ENCODE measurements around the gene C19orf67. TPM values are rescaled to one million over a fixed set of nuclear protein-coding genes. Genes with fewer than 3 reads are reported as not detected.
A peak's percentile ranks its signal among the peaks of the same experiment; 100 is the strongest.

The C19orf67 gene
- total RNA-seq = not detected

DNA sequence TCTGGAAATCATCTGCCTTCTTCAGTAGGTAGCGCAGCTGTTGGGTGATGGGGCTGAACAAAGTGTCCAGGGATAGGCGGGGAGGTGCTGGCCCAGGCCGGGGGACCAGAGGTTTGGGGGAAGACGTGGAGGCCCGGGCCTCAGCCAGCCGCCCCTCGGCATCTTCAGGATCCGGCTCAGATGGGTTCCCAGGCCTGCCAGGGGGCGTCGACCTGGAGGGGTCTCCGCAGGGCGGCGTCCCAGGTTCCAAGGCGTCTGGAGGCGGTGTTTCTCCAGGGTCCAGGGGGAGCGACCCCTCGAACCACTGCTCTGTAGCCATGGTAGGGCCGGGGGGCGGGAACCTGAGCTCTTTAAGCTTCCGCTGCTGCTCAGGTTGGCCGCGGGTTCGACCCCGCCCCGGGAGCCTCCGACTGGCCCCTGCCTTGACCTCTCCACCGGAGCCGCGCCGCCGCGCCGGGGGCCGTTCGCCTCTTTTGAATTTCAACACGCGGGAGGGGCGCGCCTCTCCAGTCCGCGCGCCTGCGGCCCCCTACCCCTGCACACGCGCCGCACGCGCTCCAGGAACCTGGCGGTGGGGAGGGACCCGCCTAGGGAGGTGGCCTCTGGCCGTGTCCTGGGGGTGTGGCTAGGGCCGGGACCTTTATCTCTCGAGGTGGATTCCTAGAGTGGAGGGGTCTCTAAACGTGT is at the start of gene C19orf67:
Gene C19orf67 (minus strand): TSS at position 475 of the 687 bp plus-strand sequence. CDS start 156 bp downstream, at position 319.
- DNase-seq = no peak

DNA sequence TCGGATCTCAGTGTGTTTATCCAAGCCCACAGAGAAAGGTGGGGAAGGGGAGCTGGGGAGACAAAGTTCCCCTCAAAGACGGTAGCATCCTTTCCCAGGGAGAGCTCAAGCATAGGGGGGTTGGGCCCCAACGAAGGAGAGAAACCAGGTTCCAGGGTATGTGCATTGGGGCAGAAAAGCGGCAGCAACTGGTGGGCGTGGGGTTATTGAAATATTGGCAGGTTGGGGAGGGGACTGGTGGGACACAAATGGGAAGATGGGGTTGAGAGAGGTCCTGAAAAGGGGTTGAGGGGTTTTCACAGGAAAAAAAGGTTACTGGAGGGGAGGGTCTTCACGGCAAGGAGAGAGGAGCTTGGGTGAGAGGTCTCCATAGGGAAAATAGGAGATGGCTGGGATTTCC is 49.8 kb upstream of the C19orf67 start:
- DNase-seq = no peak

DNA sequence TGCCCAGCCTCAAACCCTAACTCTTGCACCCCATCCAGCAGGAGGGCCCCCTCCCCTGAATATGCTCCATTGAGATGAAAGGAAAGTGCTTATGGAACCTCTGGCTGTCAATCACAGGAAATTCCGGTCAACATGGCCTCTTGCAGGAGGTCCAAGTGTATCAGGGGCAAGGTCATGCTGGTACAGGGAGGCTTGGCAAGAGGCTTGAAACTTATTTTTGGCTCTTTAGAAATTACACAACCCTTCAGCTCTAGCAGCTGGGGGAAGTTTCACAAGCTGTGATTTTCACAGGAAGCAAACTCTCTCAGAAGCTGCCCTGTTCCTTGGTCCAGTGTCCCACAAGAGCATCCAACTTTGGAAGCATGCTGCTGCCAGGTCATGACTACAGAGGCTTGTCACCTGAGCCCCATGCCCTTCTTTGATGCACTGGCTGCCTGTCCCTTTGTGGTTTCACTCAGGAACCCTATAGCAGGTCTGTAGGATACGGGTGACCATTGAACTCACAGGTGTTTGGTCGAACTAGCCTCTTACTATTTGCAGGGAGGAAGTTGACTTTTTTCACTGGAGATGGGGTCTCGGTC is 42.4 kb upstream of the C19orf67 start:
- DNase-seq = no peak

DNA sequence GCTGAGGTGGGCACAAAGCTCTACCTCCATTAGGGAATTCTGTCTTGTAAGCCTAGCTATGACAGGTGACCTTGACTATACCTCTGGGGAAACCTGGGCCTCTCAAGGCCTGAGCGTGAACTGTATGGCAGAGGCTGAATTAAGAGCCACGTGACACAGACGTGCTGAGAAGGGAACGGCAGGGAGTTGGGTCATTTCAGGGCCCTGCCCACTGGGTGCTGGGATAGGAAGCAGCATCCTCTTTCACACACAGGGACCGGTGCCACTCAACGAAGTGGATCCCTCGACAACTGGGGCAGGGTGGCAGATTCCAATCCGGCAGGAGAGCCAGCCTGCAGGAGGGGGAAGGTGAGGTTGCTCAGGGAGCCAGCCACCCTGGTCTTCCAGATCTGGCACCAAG is 41.6 kb upstream of the C19orf67 start:
- no peak for DNase-seq

DNA sequence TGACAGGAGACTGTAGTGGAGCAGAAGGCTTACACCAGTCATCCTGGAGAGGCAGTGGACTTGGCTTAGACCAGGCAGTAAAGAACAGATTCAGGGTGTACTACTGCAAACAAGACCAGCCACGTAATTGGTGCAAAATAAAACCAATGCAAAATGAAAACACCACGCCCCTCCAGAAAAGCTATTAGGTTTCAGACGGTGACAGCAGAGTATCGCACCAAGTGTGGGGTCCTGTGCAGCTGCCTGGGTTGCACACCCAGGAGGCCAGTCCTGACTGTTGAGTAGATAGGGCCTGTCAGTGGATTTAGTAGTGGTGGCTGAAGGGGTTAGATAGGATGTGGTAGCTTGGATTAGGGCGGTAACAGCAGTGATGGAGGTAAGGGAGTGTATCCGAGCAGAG is 37.3 kb upstream of the C19orf67 start:
- no peak for DNase-seq

DNA sequence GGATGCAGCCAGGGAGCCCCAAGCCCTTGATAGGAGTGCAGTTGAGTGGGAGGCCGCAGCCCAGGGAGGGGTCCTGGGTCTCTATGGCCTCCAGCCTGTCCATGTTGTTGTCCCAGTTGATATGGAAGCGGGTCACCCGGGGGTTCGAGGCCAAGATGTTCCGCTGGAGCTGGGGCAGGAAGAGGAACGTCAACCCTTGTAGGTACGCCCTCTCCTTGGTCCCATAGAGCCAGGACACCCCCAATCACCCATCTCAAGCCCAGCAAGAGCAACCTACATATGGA is 34.9 kb upstream of the C19orf67 start:
- no peak for DNase-seq

DNA sequence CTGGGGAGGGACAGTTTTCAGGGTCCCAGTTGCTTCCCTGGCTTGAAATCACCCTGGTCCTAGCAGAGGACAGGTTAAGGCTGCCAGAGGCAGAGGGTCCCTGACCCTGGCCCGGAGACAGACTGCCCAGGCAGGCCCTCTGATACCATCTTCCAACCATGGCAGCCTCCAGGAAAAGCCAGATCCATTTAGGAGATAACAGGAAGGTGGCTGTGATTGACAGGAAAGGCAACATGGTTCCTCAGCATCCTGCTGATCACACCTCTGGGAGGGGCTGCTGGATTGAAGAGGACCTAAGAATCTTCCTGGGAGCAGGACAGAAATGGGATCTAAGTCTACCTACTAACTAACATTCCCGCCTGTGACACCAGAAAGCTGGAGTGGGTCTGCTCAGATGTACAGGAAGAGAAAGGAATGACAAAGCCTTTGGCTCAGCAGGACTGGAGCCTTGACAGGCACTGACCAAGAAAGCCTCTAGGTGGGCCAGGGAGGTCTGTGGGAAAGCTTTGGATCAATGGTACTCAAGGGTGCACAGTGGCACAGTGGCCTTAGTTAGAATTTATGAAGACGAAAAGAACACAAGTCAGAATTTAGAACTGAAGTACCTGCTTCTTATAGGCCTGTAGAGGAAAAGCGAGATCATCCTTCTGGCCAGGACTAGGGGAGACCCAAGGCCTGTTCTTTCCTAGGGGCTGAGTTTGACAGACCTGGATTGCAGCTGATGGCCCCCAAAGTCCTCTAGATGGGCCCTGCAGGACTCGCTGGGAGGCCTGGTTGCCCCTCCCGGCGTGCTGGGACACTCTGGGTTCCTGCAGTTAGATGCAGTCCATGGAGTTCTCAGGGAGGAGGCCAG is 34.3 kb upstream of the C19orf67 start:
- no peak for DNase-seq

DNA sequence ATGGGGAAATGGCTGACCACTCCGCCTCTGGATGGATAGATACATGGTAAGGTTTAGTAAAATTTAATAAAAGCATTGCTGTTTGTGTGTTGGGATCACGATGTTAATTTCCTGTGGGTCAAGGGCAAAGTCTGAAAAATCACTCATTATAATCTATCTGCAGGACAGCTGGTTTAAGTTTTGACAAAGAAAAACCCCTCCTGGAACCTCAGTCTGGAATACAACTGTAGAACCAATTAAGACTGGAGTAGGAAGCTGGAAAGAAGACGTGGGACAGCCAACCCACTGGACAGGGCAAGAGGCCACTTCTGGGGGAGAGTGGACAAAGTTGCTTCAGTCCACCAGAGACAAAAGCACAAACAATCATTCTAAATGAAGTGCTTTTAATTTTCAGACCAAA is 33.6 kb upstream of the C19orf67 start:
- DNase-seq = no peak

DNA sequence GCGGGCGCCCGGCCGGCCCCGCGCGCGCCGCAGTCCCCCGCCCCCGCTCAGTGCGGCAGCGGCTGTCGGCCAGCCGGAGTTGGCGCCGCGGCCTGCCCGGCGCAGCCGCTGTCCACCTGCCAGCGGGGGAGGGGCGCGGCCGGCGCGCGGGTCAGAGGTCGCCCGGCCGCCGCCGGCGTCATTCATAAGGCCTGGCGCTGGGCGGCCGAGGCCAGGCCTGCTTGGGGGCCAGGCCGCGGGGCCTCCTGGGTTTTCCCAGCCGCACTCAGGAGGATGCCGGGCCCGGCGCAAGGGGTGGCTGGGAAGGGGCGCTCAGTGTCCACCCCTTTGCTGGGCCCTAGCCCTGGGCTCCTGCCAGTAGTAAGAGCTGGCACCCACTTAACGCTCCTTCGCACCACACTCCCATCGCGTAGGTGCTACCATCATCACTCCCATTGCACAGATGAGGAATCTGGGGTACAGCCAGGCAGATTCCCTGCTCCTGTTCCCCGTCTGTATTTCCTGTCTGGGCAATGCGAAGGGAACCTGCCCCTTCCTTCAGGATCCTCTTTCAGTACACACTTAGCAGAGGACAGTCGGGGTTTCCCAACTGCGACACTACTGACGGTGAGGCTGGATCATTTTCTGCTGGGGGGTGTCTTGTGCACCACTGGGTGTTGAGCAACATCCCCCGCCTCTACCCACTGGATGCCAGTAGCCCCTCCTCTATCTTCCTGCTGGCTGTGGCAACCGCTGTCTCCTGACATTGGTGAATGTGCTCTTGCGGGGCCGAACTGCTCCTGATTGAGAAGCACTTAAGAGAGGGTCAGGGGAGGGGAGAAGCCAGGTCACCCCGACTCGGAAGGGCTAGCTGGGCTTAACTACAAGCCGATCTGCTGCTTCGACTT is 32.8 kb upstream of the C19orf67 start:
- DNase-seq = peak; percentile 73

DNA sequence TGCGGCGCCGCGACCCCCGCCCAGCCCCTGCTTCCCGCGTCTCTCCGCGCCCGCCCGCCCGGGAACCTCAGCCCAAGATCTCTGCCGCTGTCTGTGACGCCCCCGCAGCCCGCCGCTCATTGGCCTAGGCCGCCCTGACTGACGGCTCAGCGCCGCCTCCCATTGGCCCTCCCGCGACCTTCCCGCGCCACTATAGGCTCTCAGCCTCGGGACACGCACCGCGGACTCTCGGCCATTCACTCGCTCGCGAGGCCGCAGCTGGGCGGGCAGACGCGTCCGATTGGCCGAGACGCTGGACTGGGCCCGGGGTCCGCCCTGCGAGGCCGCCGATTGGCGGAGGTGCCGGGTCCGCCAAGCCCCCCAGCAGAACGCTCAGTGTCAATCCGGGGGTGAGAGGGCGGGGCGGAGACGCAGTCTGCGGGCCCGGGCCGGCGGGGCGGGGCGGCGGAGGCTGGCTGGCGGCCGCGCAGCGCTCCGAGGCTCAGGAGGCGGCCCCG is 32.1 kb upstream of the C19orf67 start, which contains the start of gene PRKACA:
Gene PRKACA (minus strand): TSS at position 95 of the 497 bp plus-strand sequence. CDS start 215 bp downstream, outside the sequence.
- peak; percentile 99 for DNase-seq

DNA sequence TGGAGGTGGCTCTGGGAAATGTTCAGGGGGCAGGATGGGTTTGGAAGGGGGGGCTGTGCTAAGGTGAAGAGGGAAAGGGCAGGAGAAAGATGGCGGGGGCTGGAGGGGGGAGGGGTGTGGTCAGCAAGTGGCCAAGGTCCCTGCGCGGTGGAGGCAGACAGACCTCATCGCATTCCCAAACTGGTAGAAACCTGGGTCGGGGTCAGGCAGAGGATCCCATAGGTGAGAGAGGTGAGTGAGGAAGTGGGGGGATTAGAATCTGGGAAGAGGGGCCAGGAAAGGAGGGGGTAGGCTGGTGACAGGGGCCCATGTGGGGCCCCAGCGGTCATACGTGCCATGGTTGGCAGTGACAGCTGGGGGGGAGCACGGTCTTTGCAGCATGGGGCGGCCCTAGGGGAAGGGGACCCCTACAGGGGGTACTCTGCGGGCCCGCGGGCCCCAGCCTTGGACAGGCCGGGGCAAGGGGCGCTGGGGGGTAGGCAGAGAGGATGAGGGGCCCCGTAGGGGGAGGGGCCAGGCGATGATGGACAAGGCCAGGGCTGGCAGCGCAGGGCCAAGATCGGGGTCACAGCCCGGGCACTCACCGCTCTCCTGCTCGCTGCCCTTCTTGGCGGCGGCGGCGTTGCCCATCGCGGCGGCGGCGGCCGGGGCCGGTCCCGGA is 31.5 kb upstream of the C19orf67 start:
- no peak for DNase-seq

DNA sequence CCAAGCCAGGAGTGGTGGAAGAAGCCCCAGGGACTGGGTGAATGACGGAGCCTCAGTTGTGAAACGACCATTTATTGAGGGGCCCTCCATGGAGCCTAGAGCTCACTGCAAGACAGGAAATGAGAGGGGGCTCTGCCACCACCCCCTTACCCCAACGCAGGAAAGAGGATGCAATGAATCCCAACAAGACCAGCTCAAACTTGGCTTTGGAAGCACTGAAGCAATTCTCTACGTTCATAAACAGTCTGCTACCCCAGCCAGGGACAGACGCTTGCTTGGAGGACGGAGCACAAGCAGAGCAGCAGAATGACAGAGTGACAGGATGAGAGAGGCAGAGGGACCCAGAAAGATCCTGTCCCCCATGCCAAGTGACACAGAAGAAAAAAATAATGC is 30.9 kb upstream of the C19orf67 start:
- no peak for DNase-seq

DNA sequence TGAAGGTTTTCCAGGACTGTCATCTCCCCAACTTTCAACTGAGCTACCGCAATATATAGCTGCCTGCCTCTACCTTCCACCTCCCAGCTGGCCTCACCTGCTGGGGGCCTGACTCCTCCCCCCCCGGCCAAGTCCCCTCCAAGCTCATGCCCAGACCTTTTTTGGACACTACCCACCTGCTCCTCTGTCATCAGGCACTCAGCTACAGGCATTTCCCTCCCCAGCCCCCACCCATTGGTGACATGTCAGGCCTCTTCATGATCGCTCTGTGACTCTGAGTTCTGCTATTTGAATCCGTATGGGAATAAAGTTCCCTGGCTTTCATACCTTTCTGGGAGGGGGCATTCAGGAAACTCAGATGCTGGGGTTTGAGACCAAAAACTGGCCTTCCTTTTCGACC is 30.2 kb upstream of the C19orf67 start:
- DNase-seq = no peak

DNA sequence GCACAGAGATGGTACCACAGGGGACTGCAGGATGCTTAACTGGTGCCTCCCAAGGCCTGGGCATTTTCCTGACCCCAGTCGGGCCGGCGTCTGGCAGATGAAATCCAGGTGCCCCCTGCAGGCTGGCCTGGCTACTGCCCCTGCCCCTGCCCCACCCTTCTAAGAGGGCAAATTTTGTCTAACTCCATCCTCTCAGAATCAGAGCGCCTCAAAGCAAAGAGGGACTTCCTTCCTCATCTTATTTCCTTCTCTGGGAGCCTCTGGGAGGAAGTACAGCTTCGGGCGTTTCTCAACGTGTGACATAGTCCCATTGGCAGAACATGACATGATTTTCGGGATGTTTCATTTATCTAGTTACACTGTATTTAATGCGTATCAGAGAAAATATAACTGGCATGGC is 29.3 kb upstream of the C19orf67 start:
- no peak for DNase-seq

DNA sequence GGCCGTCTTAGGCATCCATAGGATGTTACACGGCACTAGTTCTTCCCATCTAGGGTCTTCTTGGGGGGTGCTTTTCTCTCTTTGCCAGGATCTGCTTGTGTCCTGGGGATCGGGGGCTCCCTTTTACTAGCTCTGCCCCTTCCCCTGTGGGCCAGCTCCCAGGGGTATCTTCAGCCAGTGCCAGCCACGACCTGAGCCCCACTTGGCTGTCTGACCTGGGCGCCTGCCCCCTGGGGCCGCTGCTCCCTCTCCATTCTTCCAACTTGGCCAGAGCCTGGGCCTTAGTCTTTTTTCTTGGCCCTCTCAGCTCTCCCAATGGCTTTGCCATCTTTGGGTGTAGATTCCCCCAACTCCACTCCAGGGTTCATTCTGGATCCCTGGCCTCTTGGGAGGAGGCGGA is 28.9 kb upstream of the C19orf67 start:
- DNase-seq = no peak

DNA sequence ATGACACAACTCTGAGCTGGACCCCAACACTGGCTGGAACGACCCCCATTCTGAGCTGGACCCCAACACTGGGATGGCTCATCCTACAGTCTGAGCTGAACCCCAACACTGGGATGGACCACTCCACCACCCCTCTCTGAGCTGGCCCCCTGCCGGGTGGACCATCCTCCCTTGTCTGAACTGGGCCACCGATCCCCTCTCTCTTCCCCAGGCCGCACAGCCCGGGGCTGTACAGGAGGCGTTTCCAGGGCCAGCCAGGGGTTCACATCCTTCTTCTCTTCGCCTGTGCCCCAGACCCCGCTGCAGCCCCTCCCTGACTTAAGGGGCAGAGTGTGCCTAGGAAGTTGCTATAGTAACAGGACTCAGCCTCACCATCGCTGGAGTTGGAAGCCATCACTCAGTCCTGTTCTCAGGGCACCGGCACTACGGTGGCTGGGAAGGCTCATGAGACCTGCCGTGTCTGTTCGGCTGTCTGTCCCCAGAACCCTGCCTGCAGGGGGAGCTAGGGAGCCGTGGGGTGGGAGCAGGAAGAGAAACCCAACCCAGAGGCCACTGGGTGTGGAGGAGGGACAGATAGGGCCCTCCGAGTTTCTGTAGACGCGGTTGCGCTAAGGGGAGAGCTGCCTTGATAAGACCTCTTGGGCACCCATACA is 28.3 kb upstream of the C19orf67 start:
- DNase-seq = no peak

DNA sequence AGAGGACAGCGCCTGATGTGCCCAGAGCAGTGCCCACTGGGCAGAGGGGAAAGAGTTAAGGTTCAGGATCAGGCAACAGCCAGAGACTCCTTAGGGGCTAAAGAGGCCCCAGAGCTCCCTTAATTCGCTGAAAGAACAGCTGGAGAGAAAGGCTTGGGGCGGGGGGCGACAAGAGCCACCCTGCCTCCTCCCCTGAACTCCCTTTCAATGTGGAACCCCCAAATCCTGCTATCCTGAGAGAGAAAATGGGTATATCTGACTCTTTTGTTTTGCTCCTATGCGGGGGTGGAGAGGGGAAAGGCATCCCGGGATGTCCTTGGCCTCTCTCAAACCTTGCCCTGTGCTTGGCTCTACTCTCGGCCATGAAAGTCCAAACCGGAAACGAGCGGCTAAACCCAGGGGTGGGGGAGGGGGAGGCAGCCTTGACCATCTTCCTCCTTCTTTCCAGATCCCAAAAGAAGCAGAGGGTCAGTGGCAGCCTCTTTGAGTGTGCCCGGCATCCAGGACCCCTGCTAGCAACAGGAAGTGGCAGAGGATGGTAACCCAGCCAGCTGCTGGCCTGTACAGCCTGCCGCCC is 27.3 kb upstream of the C19orf67 start:
- no peak for DNase-seq

DNA sequence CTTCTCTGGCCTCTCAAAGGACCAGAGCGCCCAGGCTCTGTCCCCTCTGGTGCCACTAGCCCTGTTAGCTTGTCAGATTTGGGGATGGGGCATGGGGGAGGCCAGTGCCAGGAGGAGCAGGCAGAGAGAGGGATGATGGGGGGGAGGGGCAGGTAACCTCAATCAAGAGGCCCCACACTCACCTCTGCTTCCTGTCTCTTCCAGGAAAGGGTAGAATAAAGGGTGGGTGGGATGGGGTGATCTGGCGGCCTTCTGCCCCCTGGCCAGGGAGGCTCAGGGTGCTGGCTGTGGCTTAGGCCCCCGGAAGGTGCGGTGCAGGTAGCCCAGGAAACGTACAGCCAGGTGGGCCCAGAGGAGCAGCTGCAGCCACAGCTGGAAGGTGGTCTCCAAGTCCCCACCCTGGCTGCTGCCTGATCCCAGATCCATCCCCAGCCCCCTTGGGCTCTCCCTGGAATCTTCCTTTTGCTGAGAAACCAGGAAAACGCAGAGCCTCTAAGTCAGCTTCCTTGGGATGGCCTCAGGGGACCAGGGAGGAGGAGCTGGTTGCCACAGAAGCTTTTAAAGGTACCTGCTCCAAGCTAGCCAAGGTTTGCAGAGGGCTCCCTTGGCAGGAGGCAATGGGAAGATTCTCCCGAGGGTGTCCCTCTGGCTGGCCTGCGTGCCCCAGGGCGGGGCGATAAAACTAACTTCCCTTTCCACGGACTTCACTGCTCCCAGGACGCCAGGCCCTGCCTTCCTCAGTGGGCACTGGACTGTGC is 26.6 kb upstream of the C19orf67 start:
- DNase-seq = no peak

DNA sequence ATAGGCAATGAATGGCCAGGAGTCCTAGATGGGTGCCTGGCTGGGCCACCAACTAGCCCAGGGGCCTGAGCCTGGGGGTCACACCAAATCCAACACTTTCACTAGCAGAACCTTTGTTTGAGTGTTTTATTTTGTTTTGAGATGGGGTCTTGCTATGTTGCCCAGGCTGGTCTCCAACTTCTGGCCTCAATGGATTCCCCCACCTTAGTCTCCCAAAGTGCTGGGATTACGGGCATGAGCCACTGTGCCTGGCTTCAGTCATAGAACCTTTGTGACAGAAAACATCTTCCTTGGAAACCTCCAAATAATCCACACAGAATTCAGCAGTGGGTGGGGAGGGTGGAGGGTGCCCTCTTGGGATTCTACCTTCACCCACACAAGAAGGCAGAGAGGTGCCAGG is 25.9 kb upstream of the C19orf67 start:
- no peak for DNase-seq

DNA sequence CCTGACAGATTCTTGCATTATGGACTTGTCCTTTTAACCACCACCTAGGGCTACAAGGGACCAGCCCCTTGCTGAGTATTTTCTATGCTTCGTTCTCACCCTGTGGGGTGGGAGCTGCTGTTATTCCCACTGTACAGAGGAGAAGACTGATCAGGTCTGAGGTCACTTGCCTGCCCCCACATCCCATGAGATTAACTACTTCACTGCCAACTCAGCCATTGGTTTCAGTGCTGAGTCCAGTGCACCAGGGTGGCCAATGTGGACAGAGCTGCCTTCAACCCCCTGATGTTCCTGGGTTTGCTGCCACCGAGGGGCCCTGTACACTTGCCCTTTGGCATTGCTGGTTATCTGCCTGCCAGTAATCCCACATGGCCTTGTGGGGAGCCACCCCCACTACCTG is 25.1 kb upstream of the C19orf67 start:
- no peak for DNase-seq
